DMS114 treated with DMSO at 0.1 percent for 48 hours (cell line): ENCODE measurements around the gene LAPTM5.

Experiments
- DNase-seq: peaks from one replicate; lab custom pipeline; 2025; ENCODE audit not compliant: unreplicated experiment; lab: John Stamatoyannopoulos, UW

Gene LAPTM5

DNA sequence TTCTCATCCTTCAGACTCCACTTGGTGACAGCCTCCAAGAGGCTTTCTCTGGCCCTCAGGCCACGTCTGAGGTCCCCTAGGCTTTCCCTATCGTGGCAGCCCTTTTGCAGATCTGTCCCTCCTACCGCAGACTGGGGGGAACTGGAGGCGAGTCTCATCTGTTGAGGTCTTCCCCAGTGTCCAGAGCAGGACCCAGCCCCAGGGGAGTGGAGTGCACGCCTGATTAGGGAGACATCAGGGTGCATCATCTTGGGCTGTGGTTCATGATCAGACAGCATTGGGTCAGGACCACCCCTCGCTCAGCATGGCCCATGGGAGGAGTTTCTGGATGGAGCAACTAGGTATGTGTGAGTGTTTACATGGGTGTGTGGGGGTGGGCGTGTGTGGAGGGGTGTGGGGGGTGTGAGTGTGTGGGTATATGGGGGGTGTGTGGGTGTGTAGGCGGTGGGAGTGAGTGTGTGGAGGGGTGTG lies 25.7 kb downstream of the LAPTM5 start:
- DNase-seq: no peak

GRCh38 chr1:30731109-30731805 lies 26.3 kb downstream of the LAPTM5 start:
- no peak for DNase-seq

DNA sequence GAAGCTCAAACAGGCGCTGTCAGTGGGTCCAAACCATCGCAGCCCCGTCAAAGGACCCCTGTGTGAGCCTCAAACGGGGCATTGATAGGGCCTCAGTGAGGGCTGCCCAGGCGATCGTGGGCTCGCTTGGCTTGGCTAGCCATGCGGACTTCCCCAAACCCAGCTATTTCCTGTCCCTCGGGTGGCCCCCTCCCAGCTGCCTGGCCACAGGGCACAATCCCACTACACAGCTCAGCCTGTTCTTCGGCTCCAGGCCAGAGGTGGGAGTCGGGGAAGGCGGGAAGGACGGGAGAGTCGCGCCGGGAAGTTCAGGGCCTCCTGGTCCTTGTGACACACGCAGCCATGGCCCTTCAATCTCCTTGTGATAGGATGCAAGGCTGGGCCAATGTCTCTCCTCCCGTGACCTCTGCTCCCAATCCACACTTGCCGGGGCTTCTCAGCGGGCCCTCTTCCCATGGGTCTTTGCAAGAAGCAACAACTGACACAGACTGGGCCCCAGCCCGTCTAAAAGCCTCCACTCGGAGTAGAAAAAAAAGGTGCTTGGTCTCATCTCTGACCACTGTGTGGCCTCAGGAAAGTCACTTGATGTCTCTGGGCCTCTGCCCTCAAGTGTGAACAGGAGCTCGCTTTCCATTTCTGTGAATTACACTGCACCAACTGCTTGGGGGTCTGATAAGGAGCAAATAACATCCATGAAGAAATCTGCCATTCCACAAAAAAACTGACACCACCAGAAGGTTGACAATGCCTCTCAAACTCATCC lies 27.0 kb downstream of the LAPTM5 start:
- DNase-seq: no peak

DNA sequence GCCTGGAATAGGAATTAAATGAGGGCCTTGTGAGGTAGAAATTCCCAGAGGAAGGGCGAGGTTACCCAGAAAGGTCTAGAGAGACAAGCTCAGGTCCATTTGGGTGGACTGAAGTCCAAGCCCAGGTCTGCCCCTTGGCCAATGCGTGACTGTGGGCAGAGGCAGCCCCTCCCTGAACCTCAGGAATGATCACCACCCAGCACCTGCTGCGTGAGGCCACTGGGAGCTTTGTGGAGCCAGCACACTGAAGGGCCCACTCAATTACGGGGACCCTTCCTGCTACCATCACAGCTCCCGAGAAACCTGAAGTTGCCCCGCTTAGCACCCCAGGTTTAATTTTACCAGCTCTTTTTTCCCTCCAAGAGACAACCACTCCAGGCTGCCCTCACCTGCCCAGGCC lies 27.7 kb downstream of the LAPTM5 start:
- no peak for DNase-seq

DNA sequence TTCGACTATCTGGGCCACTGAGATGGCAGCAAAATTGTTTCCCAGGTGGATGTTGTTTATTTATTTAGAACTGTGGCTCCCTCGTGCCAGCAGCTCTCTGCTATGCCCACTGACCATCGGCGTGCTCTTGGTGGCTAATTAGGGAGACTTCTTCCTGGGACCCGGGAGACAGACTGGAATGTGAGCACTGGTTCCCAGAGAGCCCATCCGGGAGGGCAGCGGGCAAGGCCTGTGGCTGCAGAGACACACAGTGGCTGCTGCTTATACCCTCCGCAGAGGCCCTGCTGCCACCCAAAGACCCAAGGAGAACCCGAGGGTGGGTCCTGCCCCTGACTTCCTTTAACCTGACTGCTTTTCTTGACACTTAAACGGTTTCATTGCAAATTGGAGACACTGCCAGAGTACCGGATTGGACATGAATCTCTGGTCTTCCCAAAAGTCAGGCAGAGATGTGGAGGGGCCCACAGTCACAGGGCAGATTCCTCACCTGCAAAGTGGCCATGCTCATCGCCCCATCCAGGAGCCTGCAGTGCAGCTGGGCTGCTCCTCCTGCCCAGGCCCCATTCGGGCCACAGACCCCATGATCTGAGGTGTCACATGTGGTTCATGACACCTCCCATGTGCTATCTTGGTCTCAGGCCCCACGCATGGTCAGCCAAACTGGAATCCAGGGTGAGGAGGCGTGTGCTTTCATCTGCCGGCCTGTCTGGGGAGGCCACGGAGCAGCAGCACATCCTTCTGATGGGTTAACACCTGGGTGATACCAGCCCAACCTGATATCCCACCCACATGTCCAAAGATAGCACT lies 28.5 kb downstream of the LAPTM5 start:
- DNase-seq: no peak

DNA sequence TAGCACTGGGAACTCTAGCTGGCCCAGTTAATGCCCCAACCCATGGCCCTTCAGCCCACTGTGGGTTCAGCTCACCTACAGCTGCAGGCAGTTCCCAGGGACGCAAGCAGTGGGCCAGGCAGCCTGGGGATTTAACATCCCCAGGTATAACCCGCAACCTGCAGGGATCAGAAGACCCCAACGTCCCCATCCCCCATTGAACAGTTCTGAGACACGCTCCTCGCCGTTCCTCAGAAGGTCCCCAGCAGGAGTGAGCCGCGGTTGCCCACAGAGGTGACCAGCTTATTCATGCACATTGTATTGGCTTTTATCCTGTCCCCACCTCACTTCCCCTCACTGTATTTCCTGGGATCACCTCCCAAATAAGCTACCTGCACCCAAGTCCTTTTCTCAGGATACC lies 29.2 kb downstream of the LAPTM5 start:
- no peak for DNase-seq

DNA sequence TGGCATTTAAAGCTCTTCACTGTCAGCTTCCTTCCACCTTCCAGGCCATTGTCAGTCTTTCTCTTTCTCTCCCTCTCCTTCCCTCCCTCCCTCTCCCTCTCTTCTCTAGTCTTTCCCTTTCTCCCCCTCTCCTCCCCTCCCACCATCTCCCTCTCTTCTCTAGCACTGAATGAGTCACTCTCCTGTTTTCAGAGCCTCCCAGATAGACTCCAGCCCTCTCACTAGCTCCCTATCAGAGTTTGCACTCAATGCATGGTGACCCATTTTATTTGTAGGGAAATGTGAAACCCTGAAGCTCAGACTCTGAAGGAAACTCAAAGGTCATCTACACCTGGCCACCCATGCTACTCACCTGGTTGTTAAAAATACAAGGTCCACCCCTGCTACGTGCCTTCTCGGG lies 29.8 kb downstream of the LAPTM5 start:
- no peak for DNase-seq

DNA sequence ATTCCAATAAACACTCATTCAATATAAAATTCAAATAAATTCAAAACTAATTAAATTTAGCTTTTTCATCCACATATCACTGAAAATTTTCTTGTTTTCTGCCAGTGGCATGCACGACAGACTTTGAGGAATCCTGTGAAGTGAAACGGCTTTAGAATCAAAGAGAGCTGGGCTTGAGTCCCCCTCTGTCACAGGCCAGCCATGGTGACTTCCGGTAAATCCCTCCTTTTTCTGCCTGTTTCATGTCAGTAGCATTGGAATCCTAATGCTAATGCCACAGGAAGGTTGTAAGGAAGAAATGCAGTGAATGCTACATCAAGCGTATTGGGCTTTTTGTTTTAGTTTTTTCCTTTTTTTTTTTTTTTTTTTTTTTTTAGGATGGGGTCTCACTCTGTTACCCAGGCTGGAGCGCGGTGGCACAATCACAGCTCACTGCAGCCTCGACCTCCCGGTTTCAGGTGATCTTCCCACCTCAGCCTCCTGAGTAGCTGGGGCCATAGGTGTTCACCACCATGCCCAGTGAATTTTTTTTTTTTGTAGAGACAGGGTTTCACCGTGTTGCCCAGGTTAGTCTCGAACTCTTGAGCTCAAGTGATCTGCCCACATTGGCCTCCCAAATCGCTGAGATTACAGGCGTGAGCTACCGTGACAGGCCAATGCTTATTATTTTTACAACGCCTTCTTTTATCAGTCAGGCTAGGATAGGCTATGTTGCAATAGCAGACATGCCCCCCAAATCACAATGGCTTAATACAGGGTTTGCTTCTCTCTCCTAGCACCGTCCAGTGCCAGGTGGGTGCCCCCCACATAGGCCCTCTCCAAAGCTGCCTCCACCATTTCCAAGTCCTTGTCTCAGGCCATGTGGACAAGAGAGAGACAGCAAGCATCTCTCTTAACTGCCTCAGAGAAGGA lies 30.5 kb downstream of the LAPTM5 start:
- DNase-seq: no peak

DNA sequence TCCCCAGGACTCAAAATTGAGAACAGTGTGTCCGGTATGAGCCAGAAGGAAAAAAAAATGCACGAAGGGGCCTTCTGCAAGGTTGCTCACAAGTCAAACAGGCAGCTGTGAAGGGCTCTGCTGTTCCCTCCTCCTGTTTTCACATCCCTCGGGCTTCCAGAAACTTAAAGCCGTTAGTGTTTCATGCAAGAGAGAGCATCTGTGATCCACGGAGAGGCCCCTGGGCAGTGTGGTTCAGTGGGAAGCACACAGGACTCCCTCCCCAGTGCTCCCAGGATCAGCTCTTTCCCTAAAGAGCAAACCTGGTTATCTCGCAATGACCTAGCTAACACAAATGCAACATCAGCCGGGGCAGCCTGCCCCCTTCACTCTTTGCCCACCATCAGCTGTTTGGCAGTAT lies 31.3 kb downstream of the LAPTM5 start:
- DNase-seq: no peak

DNA sequence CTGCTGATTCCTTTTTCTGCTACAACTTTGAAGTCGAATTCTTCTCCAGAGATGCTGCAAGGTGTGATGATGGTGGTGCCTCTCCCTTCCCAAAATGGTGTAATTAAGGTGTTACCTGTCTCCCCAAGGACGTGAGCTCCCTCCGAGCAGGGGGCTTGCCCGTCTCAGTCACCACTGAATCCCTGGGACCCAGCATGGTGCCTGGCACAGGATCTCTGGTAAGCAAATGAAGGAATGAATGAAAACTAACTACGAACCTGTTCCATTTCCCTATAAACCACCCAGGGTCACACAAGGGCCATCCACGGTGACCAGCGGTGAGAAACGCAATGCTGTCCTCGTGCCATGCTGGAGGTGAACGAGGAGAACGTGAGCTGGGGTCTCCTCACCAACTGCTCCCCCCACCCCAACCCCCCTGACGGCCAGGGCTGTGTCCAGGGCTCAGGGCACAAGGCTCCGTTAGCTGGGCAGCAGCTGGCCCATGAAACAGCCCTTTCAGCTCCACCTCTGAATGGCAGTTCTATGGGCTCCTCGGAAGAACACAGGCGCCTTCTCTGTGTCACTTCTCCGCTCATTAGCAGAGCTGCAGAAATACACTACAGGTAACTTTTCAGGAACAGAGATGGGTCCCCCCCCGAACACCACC lies 32.0 kb downstream of the LAPTM5 start:
- no peak for DNase-seq

DNA sequence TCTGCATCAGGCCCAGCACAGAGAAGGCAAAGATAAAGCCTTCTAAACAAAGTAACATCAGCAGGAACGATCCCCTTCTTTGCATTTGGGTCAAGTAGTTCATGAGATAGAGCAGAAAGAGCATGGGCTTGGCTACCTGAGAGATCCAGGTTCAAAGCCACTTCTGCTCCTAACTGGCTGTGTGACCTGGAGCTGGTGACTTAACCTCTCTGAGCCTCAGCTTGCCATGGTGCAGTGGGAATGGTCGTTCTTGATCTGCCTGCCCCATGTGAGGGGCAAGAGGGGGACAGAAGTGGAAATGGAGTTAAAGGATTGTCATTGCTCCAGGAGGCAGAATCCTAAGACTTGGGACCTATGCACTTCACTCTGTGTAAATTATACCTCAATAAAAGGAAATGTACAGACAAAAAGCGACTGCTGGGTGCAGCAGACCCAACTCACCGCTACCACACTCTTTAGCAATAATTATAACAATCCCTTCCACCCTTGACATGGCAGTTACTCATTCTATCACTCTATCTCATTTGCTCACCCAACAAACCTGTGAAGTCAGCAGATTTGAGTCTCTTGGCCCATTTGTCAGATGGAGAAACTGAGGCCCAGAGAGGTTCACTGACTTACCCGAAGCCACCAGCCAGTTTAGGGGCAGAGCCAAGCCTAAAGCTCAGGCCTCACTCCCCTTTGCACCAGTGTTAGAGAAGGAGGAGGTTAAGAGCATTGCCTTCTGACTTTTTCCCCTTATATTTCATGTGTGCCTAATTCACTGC lies 32.7 kb downstream of the LAPTM5 start:
- DNase-seq: no peak

GRCh38 chr1:30724175-30724574 lies 33.4 kb downstream of the LAPTM5 start:
- DNase-seq: no peak

DNA sequence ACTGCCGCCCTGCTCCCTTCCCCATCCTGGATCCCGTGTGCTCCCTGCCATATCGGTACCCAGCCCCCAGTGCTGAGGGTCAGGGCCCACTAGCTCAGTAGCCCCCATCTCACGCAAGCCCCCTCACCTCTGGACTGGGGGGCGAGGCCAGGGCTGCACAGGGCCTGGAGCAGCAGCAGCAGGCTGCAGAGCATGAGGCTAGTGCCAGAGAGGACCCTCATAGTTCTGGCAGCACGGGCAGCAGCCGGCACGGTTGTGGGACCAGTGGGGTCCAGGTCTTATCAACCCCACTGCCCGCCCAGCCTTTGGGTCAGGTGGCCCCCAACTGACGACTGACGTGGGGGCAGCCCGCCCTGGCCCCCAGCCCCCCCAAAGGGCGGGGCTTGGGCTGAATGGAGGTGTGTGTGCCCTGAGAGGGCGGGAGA lies 34.2 kb downstream of the LAPTM5 start, which contains the start of gene MATN1:
Gene MATN1 (minus strand): TSS at position 255 of the 425 bp plus-strand sequence. CDS start 34 bp downstream, at position 221.
- DNase-seq: no peak

DNA sequence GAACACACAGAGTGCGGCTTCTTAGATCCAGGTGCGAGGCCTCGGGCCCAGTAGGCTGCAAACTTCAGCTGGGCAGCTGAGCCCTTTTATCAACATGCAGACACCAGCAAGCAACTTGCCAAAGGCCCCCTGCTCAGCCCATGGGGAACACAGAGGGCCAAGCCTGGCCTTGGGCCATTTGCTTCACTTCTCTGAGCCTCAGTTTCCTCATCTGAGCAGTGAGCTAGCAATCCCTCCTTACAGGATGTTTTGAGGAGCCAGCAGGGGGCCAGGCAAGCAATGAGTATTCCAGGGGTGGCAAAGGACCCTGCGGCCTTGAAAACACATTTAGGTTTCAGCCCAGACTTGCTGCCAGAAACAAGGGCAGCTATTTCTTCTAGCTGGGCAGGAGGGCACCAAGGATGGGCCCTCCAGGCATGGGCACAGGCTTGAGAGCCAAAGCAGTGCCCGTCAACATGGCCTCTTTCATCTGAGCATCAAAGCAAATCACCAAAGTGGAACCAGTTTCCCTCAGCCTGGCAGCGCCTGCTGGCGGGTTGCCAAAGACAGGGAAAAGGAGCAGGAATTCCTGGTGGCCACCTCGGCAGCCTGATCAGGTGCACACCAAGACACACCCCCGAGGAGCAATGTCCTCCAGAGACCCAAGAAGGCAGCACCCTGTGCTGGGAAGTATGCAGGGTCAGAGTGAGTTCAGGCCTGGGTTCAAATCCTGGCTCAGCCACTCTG lies 35.6 kb downstream of the LAPTM5 start:
- DNase-seq: no peak

DNA sequence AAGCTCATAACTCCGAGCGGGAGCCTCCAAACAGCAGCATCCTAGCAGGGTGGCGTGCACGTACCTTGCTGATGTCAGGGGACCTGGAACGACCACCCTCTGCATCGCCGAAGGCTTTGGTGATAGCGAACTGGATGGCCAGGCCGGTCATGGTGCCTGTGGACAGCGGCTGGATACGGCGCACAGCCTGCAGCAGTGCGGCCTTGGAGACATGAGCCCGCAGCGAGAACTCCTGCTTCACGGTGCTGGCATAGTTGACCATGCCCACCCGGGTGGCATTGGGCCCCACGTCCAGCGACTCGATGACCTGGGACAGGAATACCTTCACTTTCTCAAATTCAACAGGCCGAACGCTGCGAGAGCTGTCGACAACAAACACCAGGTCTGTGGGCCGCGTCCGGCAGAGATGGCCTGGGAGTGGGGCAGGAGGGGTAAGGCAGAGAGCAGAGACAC lies 36.2 kb downstream of the LAPTM5 start:
- DNase-seq: no peak

DNA sequence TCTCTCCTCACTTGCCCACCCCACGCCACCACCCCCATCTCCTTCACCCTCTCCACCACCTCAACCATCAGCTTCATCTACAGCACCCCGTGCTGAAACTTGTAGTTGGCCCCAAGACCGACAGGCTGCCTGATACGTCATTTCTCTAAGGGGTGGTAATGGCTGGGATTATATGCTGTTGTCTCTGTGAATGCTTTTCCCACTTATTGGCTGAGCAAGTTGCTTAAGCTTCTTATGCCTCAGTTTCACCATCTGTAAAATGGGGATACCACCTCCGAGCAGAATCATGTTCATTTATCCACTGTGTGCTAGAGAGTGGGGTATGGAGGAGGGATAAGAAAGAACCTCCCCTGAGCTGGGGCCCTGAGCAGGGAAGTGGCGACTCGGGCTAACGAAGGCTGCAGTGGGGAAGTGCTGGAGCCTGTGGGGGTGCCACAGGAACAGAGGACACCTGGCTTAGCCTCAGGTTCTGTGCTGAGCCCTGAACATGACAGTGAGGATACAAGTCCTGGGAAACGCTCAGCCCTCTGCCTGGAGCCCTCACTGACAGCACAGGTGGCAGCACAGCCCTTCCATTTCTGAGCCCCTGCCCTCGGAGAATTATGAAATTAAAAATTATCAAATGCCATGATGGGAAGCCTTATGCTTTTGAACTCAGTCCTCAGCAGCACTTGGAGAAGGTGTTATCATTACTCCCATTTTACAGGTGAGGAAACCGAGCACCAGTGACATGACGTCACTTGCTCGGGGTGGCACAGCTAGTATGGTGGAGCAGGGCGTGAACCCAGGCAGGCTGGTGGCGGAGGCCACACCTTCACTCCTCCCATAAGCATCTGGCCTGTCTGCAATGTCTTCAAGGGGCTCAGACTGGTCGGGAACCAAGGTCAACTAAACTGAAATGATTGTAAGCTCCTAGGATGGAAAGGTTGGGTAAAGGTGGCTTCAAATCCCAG lies 37.0 kb downstream of the LAPTM5 start:
- DNase-seq: no peak
